B cell (primary cell): ENCODE data around the gene GBE1. TPM values are rescaled to one million over a fixed set of nuclear protein-coding genes. Genes with fewer than 3 reads are reported as not detected.

Source experiments
- ATAC-seq: fragments of 200-7000 bp; cut with Tn5 transposase; one replicate; pipeline ENCODE4 v1.10.0; 2021; ENCODE audit warnings: low read depth, mild to moderate bottlenecking, moderate number of reproducible peaks, moderate library complexity
- CTCF ChIA-PET: fragments of 350-600 bp; sonication (Branson Sonifier 250); formaldehyde crosslinking; loops from one replicate; lab custom pipeline; 2021; ENCODE audit warnings: antibody characterized with exemption, inconsistent platforms; lab: Charles Lee
- POLR2A ChIA-PET: fragments of 350-600 bp; sonication (Branson Sonifier 250); formaldehyde crosslinking; loops from one replicate; lab custom pipeline; 2021; ENCODE audit warnings: antibody characterized with exemption; lab: Charles Lee
- DNase-seq: peaks from one replicate; pipeline ENCODE4 v3.0.0; 2013
- H2AFZ ChIP-seq: 2 replicates; pipeline ENCODE4 v1.6.1; 2012; ENCODE audit warnings: mild to moderate bottlenecking, low read depth, low read length; ENCODE audit not compliant: insufficient read depth, poor library complexity, severe bottlenecking
- H3K27ac ChIP-seq, 2 donors: 1 replicate in 1 of 2; 2 replicates in 1 of 2; pipeline ENCODE4 v1.5.1; 2012 to 2013; ENCODE audit warnings: low read length in 2 of 2, mild to moderate bottlenecking in 2 of 2, moderate library complexity in 1 of 2
- H3K27me3 ChIP-seq, 4 experiments: fragments of 200-600 bp in 1 of 4; sonication (generic) in 1 of 4; replicated peaks in 1 of 4; 1 replicate in 2 of 4; 2 replicates in 2 of 4; pipeline versions ENCODE4 v1.6.1 to v1.7.0; 2013 to 2016; ENCODE audit warnings: low read length in 3 of 4, mild to moderate bottlenecking in 2 of 4, mixed read lengths in 1 of 4, moderate library complexity in 1 of 4; ENCODE audit not compliant: insufficient read depth in 4 of 4, control insufficient read depth in 3 of 4; ENCODE audit errors: control extremely low read depth in 1 of 4
- H3K36me3 ChIP-seq, 2 experiments: replicated peaks in 1 of 2; 1 replicate in 1 of 2; 2 replicates in 1 of 2; pipeline versions ENCODE4 v1.6.1 to v1.7.1; 2013; ENCODE audit warnings: low read length in 1 of 2; ENCODE audit not compliant: insufficient read depth in 2 of 2, control insufficient read depth in 1 of 2; ENCODE audit errors: control extremely low read depth in 1 of 2, extremely low read depth in 1 of 2
- H3K4me1 ChIP-seq, 2 donors: fragments of 200-600 bp in 1 of 2; sonication (generic) in 1 of 2; 1 replicate in 1 of 2; 2 replicates in 1 of 2; pipeline versions ENCODE4 v1.5.1 to v1.6.1; 2013 to 2017; ENCODE audit warnings: low read length in 2 of 2; ENCODE audit not compliant: control insufficient read depth in 2 of 2, insufficient read depth in 2 of 2
- H3K4me2 ChIP-seq: replicated peaks from 2 replicates; pipeline ENCODE3; 2012; ENCODE audit warnings: mild to moderate bottlenecking, low read depth, low read length; ENCODE audit not compliant: poor library complexity, severe bottlenecking
- H3K4me3 ChIP-seq, 5 experiments: fragments of 200-600 bp in 1 of 5; sonication (generic) in 1 of 5; 1 replicate in 3 of 5; 2 replicates in 2 of 5; pipeline versions ENCODE4 v1.5.1 to v1.7.0; 2011 to 2016; ENCODE audit warnings: low read length in 4 of 5, mild to moderate bottlenecking in 4 of 5, low read depth in 2 of 5, control low read depth in 1 of 5, moderate library complexity in 1 of 5; ENCODE audit not compliant: insufficient read depth in 1 of 5; ENCODE audit errors: control extremely low read depth in 1 of 5, extremely low read depth in 1 of 5
- H3K79me2 ChIP-seq: fragments of 200-600 bp; sonication (generic); one replicate; pipeline ENCODE4 v1.6.0; 2016; ENCODE audit warnings: low read length; ENCODE audit not compliant: control insufficient read depth, insufficient read depth
- H3K9ac ChIP-seq: fragments of 200-600 bp; sonication (generic); 2 replicates; pipeline ENCODE4 v1.6.1; 2017; ENCODE audit warnings: mild to moderate bottlenecking, low read length, moderate library complexity
- H3K9me3 ChIP-seq, 3 donors: one replicate each; pipeline versions ENCODE4 v1.6.1 to v1.7.1; 2013; ENCODE audit warnings: low read length in 2 of 3; ENCODE audit not compliant: control insufficient read depth in 2 of 3, insufficient read depth in 1 of 3; ENCODE audit errors: control extremely low read depth in 1 of 3
- H4K20me1 ChIP-seq: 2 replicates; pipeline ENCODE4 v1.6.0; 2012; ENCODE audit warnings: mild to moderate bottlenecking, low read length; ENCODE audit not compliant: insufficient read depth, control insufficient read depth, poor library complexity, severe bottlenecking
- H3K27ac Mint-ChIP-seq: one replicate; pipeline ENCODE4 v1.8.0; 2021; ENCODE audit warnings: mixed read lengths
- H3K27me3 Mint-ChIP-seq: one replicate; pipeline ENCODE4 v1.8.0; 2021; ENCODE audit warnings: mixed read lengths
- H3K4me1 Mint-ChIP-seq: one replicate; pipeline ENCODE4 v1.8.0; 2021; ENCODE audit warnings: mixed read lengths
- H3K4me3 Mint-ChIP-seq: one replicate; pipeline ENCODE4 v1.8.0; 2021; ENCODE audit warnings: mixed read lengths
- H3K9me3 Mint-ChIP-seq: one replicate; pipeline ENCODE4 v1.8.0; 2022; ENCODE audit warnings: mixed read lengths; ENCODE audit not compliant: insufficient read depth
- EZH2 ChIP-seq: IDR thresholded peaks from 2 replicates; pipeline ENCODE4 v1.6.1; 2012; ENCODE audit warnings: borderline replicate concordance, low read depth, mild to moderate bottlenecking, moderate library complexity, low read length; ENCODE audit not compliant: insufficient read depth, poor library complexity, severe bottlenecking
- WGBS: methylation state at CpG from one replicate; pipeline ENCODE4 v1.1.5; 2013; ENCODE audit warnings: missing lambda C conversion rate; ENCODE audit not compliant: insufficient coverage; 5-methylcytosine and 5-hydroxymethylcytosine counted together
- intact Hi-C: fragments of 100-400 bp; cut with micrococcal nuclease; formaldehyde crosslinking; loops from one replicate; pipeline ENCODE4 v1.10.0; 2022
- polyA plus RNA-seq: library from polyadenylated mRNA; depleted of rRNA; stranded (reverse); fragments of >200 nt; gene quantifications from 2 replicates; pipeline ENCODE4 v1.2.3, GENCODE V29; 2012
- total RNA-seq, 2 donors: library from RNA; stranded (reverse); fragments of 120-200 nt in 1 of 2; gene quantifications; 1 replicate in 1 of 2; 2 replicates in 1 of 2; pipeline versions ENCODE4 v1.2.3 to v1.2.4, GENCODE V29; 2013 to 2022
- TF ChIP-seq, protein P1 (sequence below): fragments of 200-600 bp; IDR thresholded peaks from one replicate; pipeline ENCODE4 v1.8.0; 2022; ENCODE audit warnings: antibody characterized with exemption, mild to moderate bottlenecking

GBE1 gene
- total and polyA plus RNA-seq, 2 donors (not counting 1 experiment from before 2014, with no cell fraction given), result 3.4 to 20.8 TPM

DNA sequence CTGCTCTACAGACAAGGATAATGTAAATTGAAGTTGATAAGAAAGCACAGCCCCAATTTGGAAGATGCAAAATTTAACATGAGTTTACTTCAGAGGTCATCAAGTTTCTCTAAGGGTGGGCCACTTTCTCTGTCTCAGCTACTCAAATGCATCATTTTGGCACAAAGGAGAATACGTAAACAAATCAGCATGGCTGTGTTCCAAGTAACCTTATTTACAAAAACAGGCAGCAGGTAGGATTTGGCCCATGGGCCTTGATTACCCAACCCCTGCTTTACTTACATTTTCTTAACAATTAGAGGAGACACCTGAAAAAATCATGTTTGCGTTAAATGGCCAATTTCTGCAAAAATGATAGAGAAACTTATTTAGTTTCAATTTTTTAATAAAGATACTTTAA is 181.7 kb downstream of the GBE1 start:
- no peaks in the 10 kb centered on the region for H3K4me1 Mint-ChIP-seq
- no peaks in the 10 kb centered on the region for H3K9me3 ChIP-seq
- no peaks in the 10 kb centered on the region for H3K79me2 ChIP-seq
- no peak overlapping the region for H3K27ac Mint-ChIP-seq
- H3K27me3 Mint-ChIP-seq, result no peaks in the 10 kb centered on the region
- H3K9ac ChIP-seq, result no peak overlapping the region
- ChIA-PET CTCF (no interaction called here), POLR2A (no interaction called here)
- no peaks in the 10 kb centered on the region for H3K27me3 ChIP-seq
- peaks cover 0 to 3% of the 10 kb centered on the region in 2 experiments for H3K36me3 ChIP-seq
- no peaks in the 10 kb centered on the region for H3K4me1 ChIP-seq
- H4K20me1 ChIP-seq, result no peaks in the 10 kb centered on the region
- no peak overlapping the region for H2AFZ ChIP-seq
- no peak overlapping the region for H3K27ac ChIP-seq
- no peak for ATAC-seq
- no peak overlapping the region for H3K4me3 Mint-ChIP-seq
- TF ChIP-seq EZH2, result no peak
- TF ChIP-seq, protein P1, sequence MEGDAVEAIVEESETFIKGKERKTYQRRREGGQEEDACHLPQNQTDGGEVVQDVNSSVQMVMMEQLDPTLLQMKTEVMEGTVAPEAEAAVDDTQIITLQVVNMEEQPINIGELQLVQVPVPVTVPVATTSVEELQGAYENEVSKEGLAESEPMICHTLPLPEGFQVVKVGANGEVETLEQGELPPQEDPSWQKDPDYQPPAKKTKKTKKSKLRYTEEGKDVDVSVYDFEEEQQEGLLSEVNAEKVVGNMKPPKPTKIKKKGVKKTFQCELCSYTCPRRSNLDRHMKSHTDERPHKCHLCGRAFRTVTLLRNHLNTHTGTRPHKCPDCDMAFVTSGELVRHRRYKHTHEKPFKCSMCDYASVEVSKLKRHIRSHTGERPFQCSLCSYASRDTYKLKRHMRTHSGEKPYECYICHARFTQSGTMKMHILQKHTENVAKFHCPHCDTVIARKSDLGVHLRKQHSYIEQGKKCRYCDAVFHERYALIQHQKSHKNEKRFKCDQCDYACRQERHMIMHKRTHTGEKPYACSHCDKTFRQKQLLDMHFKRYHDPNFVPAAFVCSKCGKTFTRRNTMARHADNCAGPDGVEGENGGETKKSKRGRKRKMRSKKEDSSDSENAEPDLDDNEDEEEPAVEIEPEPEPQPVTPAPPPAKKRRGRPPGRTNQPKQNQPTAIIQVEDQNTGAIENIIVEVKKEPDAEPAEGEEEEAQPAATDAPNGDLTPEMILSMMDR, result no peak
- no peak overlapping the region for H3K4me3 ChIP-seq
- H3K4me2 ChIP-seq, result no peak overlapping the region
- no peaks in the 10 kb centered on the region for H3K9me3 Mint-ChIP-seq
- 100% methylated on average over 1 of the region's 2 CpGs for WGBS
- intact Hi-C loops, result no loop called here
- DNase-seq, result no peak

DNA sequence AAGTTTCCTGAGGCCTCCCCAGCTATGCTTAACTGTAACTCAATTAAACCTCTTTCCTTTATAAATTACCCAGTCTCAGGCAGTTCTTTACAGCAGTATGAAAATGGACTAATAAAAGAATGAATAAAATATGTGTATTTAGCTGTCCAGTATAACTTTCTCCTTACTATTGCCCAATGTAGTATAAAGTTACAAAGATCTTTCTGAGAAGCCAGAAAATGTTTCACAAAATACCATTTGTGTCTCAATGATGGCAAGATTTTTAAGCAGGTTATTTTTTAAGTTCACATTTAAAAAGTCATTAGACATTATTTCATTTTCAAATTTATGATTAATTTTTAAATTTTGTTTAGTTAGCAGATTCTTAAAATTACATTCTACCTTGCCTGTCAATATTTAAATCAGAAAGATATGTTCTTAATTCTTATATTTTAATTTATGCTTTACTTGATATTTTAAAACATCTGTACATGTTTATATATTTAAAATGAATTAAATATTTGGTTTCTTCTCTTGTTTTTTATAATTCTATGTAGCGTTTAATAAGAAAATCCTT is 189.2 kb downstream of the GBE1 start:
- H3K27me3 ChIP-seq, result no peaks in the 10 kb centered on the region
- Mint-ChIP-seq H3K4me1 (no peaks in the 10 kb centered on the region), H3K4me3 (no peak overlapping the region), H3K27me3 (no peaks in the 10 kb centered on the region), H3K27ac (no peak overlapping the region), H3K9me3 (no peaks in the 10 kb centered on the region)
- ChIA-PET CTCF (no interaction called here), POLR2A (no interaction called here)
- DNase-seq (no peak), ATAC-seq (no peak)
- TF ChIP-seq, protein P1, result no peak
- TF ChIP-seq EZH2, result no peak
- peaks cover 0 to 1% of the 10 kb centered on the region in 2 experiments for H3K36me3 ChIP-seq
- no peak overlapping the region for H3K27ac ChIP-seq
- no peak overlapping the region for H2AFZ ChIP-seq
- WGBS, result no CpG with 5 or more reads among the region's 1 CpG
- intact Hi-C loops, result no loop called here
- no peaks in the 10 kb centered on the region for H3K9me3 ChIP-seq
- no peaks in the 10 kb centered on the region for H3K4me1 ChIP-seq
- no peak overlapping the region for H3K4me2 ChIP-seq
- no peaks in the 10 kb centered on the region for H4K20me1 ChIP-seq
- no peak overlapping the region for H3K4me3 ChIP-seq
- H3K79me2 ChIP-seq, result no peaks in the 10 kb centered on the region
- H3K9ac ChIP-seq, result no peak overlapping the region
